ENCODE results near the gene JPT1. TPM values are rescaled to one million over a fixed set of nuclear protein-coding genes. Genes with fewer than 3 reads are reported as not detected.

Gene JPT1
- total RNA-seq, 1 experiment from 2014 or later = 448 TPM

DNA sequence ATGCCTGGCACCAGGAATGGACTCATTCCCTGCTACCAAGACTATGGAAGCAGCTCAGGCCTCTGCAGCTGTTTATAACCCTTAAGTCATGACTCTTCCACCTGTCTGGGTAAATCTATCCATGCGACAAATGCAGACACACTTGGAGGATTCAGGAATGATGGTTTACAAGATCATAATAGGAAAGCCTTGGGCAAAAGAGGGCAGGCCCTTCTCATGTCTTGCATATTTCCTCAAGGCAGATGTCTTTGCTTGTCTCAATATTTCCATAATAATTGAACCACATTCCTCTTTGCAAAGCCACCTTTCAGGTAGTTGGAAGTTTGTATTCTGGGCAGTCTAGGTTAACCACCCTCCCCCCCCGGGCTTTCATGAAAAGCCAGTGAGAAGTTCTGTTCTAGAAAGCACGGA, 884 bp upstream of the JPT1 start:
- Histone ChIP-seq H3K27me3 (ENCODE audit: control insufficient read depth, insufficient read depth, low read length) (no peaks in the 10 kb centered on the region), H3K27ac (ENCODE audit: low read length) (peak overlapping the region; percentile 91), H3K9me3 (ENCODE audit: control insufficient read depth, insufficient read depth, low read depth, low read length) (no peaks in the 10 kb centered on the region), H3K4me1 (ENCODE audit: control insufficient read depth, insufficient read depth, low read length) (peaks cover 28% of the 10 kb centered on the region), H3K4me3 (ENCODE audit: low read depth in 2 of 2, low read length in 2 of 2) (peak overlapping the region; percentile 3 to 42; a peak in 2 of 4 replicates), H3K36me3 (ENCODE audit: control insufficient read depth, insufficient read depth, low read length) (peaks cover 11% of the 10 kb centered on the region; the same call in 1 of the 2 replicates)
- DNase-seq (ENCODE audit: low read depth, low spot score) (no peak), ATAC-seq (no peak)
- ChIA-PET POLR2A (no interaction called here), CTCF (interaction anchor here (0.6 to 1.0 kb wide), 2 partner anchors 36 to 48 kb away, joined by 4 to 7 read pairs; no protein-coding TSS in a partner anchor)
- BruUV-seq (replicated peaks) = no TSS peak
- intact Hi-C loops (cut with micrococcal nuclease; ENCODE audit: unreplicated experiment) = no loop called here
- TF ChIP-seq POLR2AphosphoS5 (IDR thresholded peaks at IDR 0.05; ENCODE audit: low read depth, low read length) (no peak), TCF7L2 (IDR thresholded peaks at IDR 0.05; ENCODE audit: low read depth, low read length) (no peak), SIN3A (IDR thresholded peaks at IDR 0.05; ENCODE audit: borderline replicate concordance, insufficient read depth, low read depth, low read length) (no peak)
- TF ChIP-seq, protein P1, sequence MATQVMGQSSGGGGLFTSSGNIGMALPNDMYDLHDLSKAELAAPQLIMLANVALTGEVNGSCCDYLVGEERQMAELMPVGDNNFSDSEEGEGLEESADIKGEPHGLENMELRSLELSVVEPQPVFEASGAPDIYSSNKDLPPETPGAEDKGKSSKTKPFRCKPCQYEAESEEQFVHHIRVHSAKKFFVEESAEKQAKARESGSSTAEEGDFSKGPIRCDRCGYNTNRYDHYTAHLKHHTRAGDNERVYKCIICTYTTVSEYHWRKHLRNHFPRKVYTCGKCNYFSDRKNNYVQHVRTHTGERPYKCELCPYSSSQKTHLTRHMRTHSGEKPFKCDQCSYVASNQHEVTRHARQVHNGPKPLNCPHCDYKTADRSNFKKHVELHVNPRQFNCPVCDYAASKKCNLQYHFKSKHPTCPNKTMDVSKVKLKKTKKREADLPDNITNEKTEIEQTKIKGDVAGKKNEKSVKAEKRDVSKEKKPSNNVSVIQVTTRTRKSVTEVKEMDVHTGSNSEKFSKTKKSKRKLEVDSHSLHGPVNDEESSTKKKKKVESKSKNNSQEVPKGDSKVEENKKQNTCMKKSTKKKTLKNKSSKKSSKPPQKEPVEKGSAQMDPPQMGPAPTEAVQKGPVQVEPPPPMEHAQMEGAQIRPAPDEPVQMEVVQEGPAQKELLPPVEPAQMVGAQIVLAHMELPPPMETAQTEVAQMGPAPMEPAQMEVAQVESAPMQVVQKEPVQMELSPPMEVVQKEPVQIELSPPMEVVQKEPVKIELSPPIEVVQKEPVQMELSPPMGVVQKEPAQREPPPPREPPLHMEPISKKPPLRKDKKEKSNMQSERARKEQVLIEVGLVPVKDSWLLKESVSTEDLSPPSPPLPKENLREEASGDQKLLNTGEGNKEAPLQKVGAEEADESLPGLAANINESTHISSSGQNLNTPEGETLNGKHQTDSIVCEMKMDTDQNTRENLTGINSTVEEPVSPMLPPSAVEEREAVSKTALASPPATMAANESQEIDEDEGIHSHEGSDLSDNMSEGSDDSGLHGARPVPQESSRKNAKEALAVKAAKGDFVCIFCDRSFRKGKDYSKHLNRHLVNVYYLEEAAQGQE (IDR thresholded peaks at IDR 0.05; ENCODE audit: insufficient read depth in 1 of 2, low read depth in 2 of 2, low read length in 1 of 2) = no peak
- TF ChIP-seq, protein P2, sequence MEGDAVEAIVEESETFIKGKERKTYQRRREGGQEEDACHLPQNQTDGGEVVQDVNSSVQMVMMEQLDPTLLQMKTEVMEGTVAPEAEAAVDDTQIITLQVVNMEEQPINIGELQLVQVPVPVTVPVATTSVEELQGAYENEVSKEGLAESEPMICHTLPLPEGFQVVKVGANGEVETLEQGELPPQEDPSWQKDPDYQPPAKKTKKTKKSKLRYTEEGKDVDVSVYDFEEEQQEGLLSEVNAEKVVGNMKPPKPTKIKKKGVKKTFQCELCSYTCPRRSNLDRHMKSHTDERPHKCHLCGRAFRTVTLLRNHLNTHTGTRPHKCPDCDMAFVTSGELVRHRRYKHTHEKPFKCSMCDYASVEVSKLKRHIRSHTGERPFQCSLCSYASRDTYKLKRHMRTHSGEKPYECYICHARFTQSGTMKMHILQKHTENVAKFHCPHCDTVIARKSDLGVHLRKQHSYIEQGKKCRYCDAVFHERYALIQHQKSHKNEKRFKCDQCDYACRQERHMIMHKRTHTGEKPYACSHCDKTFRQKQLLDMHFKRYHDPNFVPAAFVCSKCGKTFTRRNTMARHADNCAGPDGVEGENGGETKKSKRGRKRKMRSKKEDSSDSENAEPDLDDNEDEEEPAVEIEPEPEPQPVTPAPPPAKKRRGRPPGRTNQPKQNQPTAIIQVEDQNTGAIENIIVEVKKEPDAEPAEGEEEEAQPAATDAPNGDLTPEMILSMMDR (IDR thresholded peaks at IDR 0.05) = no peak
- in situ Hi-C loops (cut with HindIII; ENCODE audit: low pct_unique_long_range_greater_than_20kb, low sequenced_read_pairs) = no loop called here

DNA sequence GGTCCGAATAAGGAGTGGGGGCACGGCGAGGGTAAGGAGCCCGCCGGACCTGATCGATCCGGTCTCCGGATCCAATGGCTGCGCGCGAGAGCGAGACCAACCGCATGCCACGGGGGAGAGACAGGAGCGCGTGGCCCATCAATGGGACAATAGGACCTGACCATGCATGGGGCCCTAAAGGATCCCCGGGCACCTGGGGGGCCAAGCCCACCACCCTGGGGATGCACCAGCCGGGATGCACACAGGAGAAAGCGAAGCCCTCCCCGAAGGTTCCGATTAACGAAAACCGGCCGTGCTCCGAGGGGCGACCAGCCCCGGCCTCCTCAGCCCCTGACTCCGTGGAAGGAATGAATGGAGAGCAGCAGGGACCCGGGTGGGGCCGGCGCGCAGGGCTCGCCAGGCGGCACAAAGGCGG, 525 bp downstream of the JPT1 start:
- Histone ChIP-seq H3K4me3 (ENCODE audit: low read depth in 2 of 2, low read length in 2 of 2) (peak overlapping the region; percentile 84 to 85), H3K27me3 (ENCODE audit: control insufficient read depth, insufficient read depth, low read length) (no peaks in the 10 kb centered on the region), H3K9me3 (ENCODE audit: control insufficient read depth, insufficient read depth, low read depth, low read length) (no peaks in the 10 kb centered on the region), H3K36me3 (ENCODE audit: control insufficient read depth, insufficient read depth, low read length) (peaks cover 11% of the 10 kb centered on the region; the same call in 1 of the 2 replicates), H3K4me1 (ENCODE audit: control insufficient read depth, insufficient read depth, low read length) (peaks cover 17% of the 10 kb centered on the region), H3K27ac (ENCODE audit: low read length) (peak overlapping the region; percentile 86)
- in situ Hi-C loops (cut with HindIII; ENCODE audit: low pct_unique_long_range_greater_than_20kb, low sequenced_read_pairs) = no loop called here
- intact Hi-C loops (cut with micrococcal nuclease; ENCODE audit: unreplicated experiment) = no loop called here
- ATAC-seq = peak; percentile 17
- no TSS peak for BruUV-seq (replicated peaks)
- ChIA-PET CTCF (no interaction called here), POLR2A (no interaction called here)
- TF ChIP-seq, protein P1 (IDR thresholded peaks at IDR 0.05; ENCODE audit: insufficient read depth in 1 of 2, low read depth in 2 of 2, low read length in 1 of 2) = no peak
- DNase-seq (ENCODE audit: low read depth, low spot score) = no peak

Data from Panc1 (cell line).